HG02884 (cell line): Measurements from ENCODE around the gene DNM3.
A peak's percentile ranks its signal among the peaks of the same experiment; 100 is the strongest.

ENCODE experiments used
- ATAC-seq: cut with Tn5 transposase; IDR thresholded peaks from one replicate; pipeline ENCODE4 v1.9.1; 2021; ENCODE audit warnings: mild to moderate bottlenecking, moderate library complexity; ENCODE audit not compliant: unreplicated experiment

Gene DNM3

DNA sequence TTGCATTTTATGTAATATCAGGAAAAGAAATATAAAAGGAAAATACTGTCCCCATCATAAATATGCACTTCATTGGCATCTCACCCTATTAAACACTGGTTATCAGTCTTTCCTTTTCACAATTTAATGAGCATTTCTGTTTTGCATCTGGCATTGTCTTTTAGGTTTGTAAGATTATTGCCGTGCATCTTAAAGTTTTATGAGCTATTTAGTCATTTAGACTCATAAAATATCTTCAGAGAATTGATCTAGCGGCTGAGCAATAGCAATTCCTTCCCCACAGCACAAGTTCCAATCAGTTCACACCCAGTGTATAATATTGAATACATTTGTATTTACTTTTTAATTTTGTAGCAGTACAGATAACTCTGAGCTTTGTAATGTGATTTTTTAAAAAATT lies 466.8 kb downstream of the DNM3 start:
- no peak for ATAC-seq

DNA sequence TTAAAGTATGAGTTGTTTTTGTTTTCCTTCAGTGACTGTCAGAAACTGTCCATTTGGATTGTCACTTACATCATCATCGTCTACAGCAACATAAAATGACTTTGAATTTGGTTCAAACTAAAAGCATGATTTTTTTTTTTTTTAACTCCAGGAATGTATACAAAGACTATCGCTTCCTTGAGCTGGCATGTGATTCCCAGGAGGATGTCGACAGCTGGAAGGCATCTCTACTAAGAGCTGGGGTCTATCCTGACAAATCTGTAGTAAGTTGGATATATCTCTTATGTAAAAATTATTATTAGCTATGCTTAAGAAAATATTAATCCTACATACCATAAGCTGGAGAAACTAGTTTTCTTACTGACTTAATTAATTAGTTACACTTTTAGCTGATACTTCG lies 467.3 kb downstream of the DNM3 start:
- ATAC-seq: no peak

DNA sequence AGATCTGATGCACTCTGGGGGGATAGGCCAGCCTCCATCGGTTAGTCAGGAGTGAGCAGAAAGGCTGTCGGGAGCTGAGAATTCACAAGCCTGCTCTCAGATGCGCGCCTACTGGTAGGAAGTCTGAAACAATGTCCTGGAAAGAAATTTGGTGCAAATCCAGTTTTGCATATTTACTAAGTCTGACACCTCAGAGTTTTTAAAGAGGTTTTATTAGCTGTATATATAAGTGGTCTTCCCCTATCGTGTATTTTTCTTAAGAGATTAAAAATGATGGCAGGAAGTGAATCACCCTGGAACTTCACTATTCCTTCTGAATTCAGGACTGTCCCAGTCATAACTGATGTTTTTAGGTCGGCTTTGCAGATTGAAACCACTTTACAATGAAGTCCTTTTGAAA lies 479.4 kb downstream of the DNM3 start:
- no peak for ATAC-seq

DNA sequence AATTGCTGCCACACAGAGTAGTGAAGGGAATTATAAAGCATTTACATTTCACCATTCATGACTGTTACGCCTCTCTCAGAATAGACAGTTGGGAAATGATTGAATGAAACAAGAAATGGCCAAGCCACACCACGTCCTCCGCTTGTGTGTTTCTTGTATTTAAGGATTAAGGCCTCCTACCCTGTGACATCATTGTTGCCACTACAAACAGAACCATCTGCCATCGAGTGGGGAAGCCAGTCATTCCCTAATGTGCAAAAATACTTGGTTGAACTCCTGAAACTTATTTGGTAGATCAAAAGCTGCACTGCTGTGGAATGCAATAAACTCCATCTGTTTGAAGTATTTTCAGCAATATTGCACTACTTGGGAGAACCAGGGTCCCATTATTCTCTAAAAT lies 480.2 kb downstream of the DNM3 start:
- no peak for ATAC-seq

DNA sequence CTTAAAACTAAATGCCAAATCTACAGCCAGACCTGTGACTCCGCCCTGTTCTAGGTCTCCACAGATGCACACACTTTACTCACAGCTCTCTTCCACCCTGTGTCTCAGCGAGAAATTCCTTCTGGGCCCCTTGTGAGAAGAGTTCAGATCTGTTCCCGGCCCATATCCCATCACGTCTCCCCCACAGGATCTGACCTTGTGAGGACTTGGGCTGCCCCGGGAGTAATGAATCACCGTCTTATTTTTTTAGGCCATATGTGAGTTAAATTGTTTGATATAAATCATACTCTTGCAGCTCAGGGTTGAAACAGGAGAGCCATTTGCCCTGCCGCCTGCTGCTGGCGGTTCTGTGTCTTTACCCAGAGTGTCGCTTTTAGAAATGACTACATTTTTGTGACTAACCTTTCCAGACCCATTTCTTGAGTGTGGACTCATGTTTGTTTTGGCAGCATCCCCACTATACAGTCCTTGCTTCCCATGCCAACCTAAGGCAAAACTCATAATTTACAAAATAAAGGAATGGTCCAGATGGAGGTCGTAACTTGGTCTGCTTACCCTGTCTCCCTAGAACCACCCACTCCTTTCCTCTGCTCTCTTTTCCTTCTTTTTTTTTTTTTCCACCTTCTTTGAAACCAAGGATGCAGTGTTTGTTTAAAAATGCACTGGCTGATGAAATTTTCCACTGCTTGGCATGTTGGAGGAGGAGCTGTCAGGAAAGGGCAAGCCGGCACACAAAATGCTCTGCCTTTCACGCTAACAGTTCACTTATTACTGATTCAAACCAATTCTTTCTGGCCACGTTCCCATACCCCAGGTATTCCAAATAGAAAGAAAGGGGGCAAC lies 481.1 kb downstream of the DNM3 start:
- no peak for ATAC-seq

DNA sequence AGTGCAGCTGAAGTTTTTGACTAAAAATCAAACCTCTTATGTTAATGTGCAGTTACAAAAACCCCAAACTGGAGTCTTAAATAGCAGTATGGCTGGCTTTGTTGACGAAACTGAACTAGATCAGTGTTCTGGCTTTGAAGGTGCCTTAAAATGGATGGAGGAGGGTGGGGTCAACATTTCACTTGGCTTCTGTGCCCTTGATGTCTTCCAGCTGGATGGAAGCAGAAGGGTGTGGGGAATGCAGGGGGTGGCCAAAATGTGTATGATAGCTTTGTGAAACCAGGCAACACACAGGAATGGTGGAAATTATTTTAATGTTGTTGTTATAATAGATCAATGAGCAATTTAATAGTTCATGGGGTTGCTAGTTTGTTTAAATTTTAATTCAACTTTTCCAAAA lies 482.4 kb downstream of the DNM3 start:
- no peak for ATAC-seq

DNA sequence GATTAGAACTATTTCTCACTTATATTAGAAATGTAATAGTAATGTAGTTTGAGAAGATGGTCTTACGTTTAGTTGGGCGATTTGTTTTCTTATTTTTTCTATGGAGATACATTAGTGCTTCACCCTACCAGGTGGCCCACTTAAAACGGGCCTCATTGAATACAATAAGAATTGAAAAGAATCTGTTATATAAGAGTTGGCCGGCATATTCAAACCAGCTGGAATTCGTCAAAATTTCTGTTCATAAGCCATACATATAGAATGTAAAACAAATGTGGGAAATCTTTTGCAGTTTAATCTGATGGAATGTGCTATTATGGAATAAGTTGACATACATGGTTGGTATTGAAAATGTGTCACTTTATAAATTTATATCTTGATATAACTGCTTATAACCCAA lies 482.8 kb downstream of the DNM3 start:
- no peak for ATAC-seq

DNA sequence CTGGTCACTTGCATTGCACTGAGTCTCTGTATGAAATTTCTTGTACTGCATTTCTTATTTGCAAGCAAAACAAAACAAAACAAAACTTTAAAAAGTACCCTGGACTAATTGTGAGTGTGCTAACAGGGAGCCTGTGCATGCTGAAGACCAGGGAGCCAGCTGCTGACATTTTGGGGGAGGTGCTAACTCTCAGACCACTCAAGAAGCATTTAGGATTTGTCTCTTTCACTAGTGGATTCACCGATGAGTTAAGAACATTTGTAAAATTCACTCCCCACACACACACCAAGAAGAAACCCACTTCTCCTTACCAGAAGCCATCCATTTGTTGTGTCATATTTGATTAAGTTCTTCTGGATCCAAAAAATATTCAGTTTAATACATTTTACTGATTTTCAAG lies 483.5 kb downstream of the DNM3 start:
- ATAC-seq: no peak

DNA sequence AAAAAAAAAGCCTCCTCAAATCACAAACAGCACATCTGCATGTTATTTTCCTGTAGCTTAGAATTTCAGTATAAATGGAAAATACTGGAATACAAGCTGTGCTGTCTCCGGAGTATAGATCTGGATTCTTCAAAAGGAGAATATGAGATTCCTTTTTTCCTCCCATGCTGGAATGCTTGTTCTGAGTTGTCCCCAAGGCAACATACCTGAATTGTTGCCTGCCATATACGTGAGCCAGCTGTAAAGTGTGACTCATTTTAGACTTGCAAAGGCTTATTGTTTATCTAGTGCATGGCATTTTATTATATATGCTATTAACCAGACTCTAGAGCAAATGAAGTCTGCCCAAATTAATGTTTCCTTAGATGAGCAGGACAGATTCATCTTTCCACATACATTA lies 484.2 kb downstream of the DNM3 start:
- ATAC-seq: no peak

DNA sequence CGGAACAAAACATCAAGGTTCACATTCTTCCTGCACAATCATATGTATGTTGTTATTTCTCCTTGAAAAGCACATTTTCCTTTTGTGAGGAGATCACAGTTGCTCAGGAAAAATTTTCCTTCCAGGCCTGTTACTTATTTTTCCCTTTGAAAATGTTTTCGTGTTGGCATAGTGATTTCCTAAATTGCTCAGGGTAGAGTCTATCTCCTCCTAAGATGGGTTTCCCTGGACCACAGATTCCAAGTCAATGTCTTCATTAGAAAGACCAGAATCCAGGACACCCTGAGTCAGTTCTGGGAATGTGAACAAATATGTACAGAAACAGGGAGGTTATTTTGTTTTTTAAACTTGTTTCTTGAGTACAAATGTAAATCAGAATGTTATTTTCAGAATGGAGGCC lies 484.8 kb downstream of the DNM3 start:
- ATAC-seq: no peak

DNA sequence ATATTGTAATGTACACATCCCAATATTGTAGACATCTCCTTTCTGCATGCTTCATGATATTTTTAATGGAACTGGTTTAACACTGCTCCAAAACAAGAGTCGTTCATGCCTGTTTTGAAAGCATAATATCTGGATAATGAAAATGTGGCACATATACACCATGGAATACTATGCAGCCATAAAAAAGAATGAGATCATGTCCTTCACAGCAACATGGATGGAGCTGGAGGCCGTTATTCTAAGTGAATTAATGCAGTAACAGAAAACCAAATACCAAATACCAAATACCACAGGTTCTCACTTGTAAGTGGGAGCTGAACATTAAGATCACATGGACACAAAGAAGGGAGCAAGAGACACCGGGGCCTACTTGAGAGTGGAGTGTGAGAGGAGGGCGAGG lies 487.0 kb downstream of the DNM3 start:
- no peak for ATAC-seq

DNA sequence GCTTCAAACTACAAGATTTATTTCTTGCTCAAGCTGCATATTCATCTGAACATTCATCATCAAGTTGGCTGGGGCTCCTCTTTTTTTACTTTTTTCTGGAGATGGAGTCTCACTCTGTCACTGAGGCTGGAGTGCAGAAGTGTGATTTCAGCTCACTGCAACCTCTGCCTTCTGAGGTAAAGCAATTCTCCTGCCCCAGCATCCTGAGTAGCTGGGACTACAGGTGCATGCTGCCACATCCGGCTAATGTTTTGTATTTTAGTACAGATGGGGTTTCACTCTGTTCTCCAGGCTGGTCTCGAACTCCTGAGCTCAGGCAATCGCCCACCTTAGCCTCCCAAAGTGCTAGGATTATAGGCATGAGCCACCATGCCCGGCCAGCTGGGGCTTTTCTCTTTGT lies 490.9 kb downstream of the DNM3 start:
- no peak for ATAC-seq

DNA sequence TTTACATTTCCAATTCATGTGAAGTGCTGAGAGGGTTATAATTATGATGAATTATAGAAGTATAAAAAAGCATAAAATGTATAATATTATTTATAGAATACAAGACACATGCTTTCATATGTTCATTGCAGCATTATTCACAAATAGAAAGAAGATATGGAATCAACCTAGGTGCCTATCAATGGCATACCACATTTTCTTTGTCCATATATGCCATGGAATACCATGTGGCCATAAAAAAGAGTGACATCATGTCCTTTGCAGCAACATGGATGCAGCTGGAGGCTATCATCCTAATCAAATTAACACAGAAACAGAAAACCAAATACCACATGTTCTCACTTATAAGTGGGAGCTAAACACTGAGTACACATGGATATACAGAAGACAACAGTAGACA lies 494.1 kb downstream of the DNM3 start:
- no peak for ATAC-seq

DNA sequence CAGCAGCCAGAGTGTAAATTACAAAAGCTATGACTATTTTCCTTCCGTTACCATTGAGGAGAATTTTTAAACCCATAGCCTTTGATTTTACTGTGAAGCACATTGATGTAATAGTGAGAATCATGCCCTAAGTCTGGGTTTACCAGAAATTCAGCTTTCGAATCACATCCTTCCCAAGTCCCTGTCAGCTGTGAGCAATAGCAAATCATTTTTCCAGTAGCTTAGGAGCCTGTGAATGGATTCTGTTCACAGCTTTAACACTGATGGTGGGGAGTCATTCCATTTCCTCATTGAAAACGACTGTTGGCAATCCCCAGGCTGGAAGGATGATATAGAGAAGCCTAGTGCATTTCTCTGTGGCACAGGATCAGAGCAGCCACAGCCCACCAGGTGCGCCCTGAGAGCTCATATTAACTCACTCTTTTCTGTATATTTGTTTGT lies 497.0 kb downstream of the DNM3 start:
- peak; percentile 37 for ATAC-seq

DNA sequence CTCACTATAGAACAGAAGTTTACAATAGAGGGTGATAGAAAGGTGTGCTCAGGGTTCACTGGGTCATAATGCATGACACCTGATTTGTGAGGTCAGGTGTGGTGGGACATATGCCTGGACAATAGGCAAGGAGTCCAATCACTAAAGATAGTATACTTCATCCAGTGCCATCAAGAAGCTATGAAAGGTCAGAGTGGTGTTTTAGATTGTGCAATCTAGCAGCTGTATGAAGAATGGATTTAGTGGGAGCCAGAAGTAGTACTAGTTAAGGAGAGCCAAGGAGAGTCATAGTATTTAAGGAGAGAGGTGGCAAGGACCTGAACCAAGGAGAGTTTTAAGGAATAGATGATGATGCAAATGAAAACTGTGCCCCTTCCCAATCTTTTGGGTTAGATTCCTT lies 498.5 kb downstream of the DNM3 start:
- ATAC-seq: no peak

DNA sequence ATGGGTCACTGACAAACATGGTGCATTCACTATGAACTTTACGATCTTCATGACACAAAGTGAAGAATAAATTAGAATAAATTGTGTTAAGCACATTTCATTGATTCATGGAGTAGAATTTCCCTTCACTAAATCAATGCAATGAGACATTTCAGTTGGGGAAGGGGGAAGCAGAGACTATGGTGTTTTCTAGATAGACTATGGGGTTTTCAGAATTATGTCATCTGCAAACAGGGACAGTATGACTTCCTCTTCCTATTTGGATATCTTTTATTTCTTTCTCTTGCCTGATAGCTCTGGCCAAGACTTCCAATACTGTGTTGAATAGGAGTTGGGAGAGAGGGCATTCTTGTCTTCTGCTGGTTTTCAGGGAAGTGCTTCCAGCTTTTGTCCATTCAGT lies 499.2 kb downstream of the DNM3 start:
- ATAC-seq: no peak

DNA sequence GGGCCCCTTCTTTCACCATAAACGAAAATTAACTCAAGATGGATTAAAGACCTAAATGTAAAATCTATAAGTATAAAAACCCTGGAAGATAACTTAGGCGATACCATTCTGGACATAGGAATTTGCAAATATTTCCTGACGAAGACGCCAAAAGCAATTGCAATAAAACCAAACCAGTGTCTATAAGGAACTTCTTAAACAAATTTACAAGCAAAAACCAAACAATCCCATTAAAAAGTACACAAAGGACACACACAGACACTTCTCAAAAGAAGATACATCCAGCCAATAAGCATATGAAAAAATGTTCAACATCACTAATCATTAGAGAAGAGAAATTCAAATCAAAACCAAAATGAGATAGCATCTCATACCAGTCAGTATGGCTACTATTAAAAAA lies 500.4 kb downstream of the DNM3 start:
- no peak for ATAC-seq

DNA sequence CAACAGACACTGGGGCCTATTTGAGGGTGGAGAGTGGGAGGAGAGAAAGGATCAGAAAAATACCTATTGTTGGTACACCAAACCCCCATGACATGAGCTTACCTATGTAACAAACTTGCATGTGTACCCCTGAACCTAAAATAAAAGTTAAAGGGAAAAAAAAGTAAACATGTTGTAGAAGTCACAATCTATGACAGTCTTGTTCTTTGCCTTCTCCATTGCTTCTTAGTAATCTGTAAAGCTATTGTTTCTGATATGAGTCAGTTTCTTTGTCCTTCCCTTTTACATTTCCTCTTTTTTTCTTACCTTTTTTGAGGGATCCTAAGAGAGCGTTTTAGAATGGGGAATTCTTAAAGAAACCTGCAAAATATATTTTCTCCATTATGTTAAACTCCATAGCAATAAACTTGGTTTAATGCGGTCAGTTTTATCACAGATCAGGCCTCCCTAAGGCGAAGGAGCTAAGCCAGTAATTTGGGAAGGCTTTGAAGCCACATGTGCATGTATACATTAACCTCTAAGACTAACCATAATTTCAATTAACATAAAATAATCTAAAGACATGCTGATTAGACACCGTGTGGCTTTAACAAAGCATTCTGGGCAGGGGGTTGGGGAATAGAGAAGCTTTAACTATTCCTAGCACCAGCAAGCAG lies 501.4 kb downstream of the DNM3 start:
- peak; percentile 47 for ATAC-seq

DNA sequence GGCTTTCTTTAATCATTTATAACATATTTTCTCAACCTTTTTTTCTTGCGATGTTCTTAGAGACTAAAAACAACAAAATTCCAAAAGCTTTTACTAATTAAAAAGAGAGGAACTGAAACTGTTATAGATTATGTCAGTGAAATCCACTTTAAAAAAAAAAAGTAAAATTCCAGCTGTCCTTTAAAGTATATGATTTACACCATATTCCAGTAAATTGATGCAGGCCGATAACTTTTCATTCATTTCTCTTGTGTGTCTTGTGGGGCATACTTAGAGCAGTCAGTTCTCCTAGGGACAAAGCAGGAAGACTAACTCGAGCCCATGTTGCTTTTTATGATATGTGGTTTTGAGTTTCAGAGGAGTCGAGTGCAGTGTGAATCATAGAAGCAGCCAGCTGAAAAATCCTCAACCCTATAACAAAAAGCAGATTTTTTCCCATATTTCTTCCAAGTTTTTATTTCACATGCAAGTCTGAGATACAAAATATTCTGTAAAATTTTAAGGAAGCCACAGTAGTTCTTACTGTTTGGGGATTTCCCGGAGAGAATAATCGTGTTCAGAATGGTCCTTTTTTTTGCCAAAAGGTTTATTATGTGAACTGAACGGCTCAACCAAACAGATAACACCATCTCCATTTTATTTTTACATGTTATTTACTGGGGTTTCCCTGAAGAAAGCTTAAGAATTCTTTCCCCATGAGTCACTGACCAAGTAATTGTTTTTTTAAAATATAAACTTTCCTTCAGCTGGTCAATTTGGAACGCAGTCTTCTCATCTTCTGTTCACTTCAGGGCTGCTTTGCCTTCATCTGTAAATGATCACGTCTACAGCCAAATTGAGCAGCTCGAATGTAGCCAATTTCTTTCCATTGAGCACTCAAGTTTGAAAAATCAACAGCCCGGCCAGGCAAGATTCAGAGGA lies 502.2 kb downstream of the DNM3 start:
- ATAC-seq: no peak

DNA sequence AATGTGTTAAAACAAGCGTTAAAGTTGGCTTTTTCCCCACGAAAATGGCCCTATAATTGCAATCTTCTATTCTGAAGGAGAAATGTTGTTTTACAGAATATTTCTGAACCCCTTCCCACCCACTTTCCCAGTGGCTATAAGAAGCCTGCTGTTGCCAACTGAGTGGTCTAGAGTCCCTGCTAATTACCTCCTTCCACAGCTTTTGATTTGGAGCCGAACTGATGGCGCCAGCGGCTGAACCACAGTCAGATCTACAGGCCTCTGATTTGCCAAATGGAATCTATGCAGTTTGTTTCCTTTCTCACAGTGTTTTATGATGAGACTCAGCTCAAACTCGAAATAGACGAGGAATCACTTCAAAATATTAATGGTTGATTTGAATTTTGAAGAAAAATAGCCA lies 503.1 kb downstream of the DNM3 start:
- no peak for ATAC-seq

DNA sequence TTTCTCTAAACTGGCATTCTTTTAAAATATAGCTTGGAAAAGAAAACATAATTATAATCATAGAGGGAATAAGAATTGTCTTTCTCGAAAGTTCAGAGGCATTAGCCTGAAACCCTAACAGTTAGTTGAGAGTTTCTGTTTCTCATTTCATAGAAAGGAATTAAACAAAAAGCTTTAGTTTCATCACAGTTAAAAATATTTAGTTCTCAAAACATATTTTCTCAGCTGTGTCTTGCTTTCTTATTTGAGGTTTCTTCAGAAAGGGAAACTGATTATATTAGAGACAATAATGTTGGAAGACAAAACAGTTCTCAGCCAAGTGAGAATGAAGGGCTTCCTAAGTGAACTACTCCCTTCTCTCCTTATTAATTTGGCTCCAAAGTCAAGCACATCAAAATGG lies 503.8 kb downstream of the DNM3 start:
- no peak for ATAC-seq

DNA sequence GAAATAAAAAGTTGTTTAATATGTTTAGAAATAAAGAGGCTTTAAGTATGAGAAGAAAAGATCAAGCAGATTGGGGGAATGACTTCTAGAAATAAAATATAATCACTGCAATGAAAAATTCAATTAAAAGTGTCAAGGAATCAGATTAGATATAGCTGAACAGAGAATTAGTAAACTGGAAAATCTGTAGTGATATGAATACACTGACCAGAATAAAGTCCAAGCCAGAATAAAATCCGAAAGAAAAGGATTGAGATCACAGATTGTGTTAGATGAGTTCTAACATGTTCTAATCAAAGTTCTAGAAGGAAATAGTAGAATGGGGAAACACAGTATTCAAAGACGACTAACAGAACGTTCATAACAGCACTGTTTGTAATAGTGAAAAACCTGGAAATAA lies 506.1 kb downstream of the DNM3 start:
- ATAC-seq: no peak
